BJ (cell line): Measurements from ENCODE around the gene TRIM67. TPM values are rescaled to one million over a fixed set of nuclear protein-coding genes. Genes with fewer than 3 reads are reported as not detected.

Experiments
- CTCF ChIA-PET: fragments of 350-600 bp; formaldehyde crosslinking; extraction: SDS; loops from one replicate; lab custom pipeline; 2021; ENCODE audit warnings: antibody characterized with exemption, inconsistent platforms; lab: Yijun Ruan, JAX
- POLR2A ChIA-PET: fragments of 300-600 bp; sonication (Branson Sonifier 250); formaldehyde crosslinking; extraction: SDS; loops from one replicate; lab custom pipeline; 2021; ENCODE audit warnings: antibody characterized with exemption; lab: Charles Lee
- DNase-seq: peaks from one replicate; pipeline ENCODE4 v3.0.0-alpha.2; 2011; ENCODE audit warnings: low read depth
- H3K27me3 ChIP-seq: 2 replicates; pipeline ENCODE4 v1.6.0; 2011; ENCODE audit warnings: low read length; ENCODE audit not compliant: control insufficient read depth, insufficient read depth
- H3K36me3 ChIP-seq: 2 replicates; pipeline ENCODE4 v1.5.1; 2011; ENCODE audit warnings: low read length; ENCODE audit not compliant: control insufficient read depth, insufficient read depth
- H3K4me3 ChIP-seq: 2 replicates; pipeline ENCODE4 v1.5.1; 2011; ENCODE audit warnings: low read depth, mild to moderate bottlenecking, control low read depth, low read length
- polyA plus RNA-seq: library from polyadenylated mRNA; depleted of rRNA; stranded (reverse); fragments of >200 nt; gene quantifications from 2 replicates; pipeline ENCODE4 v1.2.3, GENCODE V29; 2011
- TF ChIP-seq, protein P1 (sequence below): IDR thresholded peaks from 2 replicates; pipeline ENCODE4 v1.5.1; 2011; ENCODE audit warnings: low read depth, mild to moderate bottlenecking, control low read depth, inconsistent platforms, low read length, moderate library complexity; ENCODE audit not compliant: insufficient read depth

TRIM67 gene
- polyA plus RNA-seq, 1 experiment: 0.02 TPM

- no peaks in the 10 kb centered on the region for H3K27me3 ChIP-seq
- TF ChIP-seq, protein P1, sequence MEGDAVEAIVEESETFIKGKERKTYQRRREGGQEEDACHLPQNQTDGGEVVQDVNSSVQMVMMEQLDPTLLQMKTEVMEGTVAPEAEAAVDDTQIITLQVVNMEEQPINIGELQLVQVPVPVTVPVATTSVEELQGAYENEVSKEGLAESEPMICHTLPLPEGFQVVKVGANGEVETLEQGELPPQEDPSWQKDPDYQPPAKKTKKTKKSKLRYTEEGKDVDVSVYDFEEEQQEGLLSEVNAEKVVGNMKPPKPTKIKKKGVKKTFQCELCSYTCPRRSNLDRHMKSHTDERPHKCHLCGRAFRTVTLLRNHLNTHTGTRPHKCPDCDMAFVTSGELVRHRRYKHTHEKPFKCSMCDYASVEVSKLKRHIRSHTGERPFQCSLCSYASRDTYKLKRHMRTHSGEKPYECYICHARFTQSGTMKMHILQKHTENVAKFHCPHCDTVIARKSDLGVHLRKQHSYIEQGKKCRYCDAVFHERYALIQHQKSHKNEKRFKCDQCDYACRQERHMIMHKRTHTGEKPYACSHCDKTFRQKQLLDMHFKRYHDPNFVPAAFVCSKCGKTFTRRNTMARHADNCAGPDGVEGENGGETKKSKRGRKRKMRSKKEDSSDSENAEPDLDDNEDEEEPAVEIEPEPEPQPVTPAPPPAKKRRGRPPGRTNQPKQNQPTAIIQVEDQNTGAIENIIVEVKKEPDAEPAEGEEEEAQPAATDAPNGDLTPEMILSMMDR: no peak
- H3K36me3 ChIP-seq: no peaks in the 10 kb centered on the region; the same call in 1 of the 2 replicates
- no peak for DNase-seq
- ChIA-PET POLR2A (no interaction called here), CTCF (no interaction called here)
- H3K4me3 ChIP-seq: no peak overlapping the region
Observed at GRCh38 chr1:231232870-231233734, 71.2 kb downstream of the TRIM67 start.

DNA sequence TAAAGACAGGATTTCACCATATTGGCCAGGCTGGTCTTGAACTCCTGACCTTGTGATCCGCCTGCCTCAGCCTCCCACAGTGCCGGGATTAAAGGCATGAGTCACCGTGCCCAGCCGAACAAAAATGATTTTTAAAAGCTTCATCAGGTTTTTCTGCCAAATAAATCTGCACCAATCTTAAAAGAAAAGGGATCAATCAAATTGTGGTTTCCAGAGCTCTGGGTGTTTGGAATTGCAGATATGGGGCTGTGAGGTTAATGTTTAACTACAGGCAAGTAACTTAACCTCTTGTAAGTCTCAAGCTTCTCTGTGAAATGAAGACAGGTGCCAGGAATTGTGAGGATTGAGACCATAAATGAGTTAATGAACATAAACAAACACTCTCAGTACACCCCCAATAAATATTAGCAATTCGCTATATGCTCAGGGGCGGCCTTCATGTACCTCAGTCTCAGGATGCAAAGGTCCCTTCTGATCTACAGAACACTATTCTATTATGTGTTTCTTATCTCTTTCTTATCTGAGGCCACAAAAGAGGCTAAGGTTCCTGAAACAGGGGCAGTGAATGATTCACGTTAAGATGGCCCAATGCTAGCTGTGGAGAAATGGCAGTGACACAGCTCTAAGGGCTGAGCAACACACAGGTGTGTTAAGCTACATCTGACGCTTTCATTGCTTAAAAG lies 72.0 kb downstream of the TRIM67 start:
- Histone ChIP-seq H3K36me3 (peaks cover 3% of the 10 kb centered on the region), H3K4me3 (no peak overlapping the region), H3K27me3 (no peaks in the 10 kb centered on the region)
- CTCF ChIA-PET: no interaction called here
- POLR2A ChIA-PET: no interaction called here
- no peak for DNase-seq
- TF ChIP-seq, protein P1: no peak

GRCh38 chr1:231234506-231234905 lies 72.6 kb downstream of the TRIM67 start:
- ChIA-PET POLR2A (no interaction called here), CTCF (no interaction called here)
- no peaks in the 10 kb centered on the region for H3K27me3 ChIP-seq
- H3K36me3 ChIP-seq: peaks cover 4% of the 10 kb centered on the region
- DNase-seq: no peak
- TF ChIP-seq, protein P1: no peak
- no peak overlapping the region for H3K4me3 ChIP-seq

- DNase-seq: no peak
- Histone ChIP-seq H3K4me3 (no peak overlapping the region), H3K36me3 (peaks cover 4% of the 10 kb centered on the region), H3K27me3 (no peaks in the 10 kb centered on the region)
- TF ChIP-seq, protein P1: no peak
- ChIA-PET CTCF (interaction anchor here (1.0 kb wide), 1 partner anchor 10 kb away, joined by 3 read pairs; no protein-coding TSS in a partner anchor), POLR2A (no interaction called here)
Observed at GRCh38 chr1:231235526-231236207, 73.8 kb downstream of the TRIM67 start.

DNA sequence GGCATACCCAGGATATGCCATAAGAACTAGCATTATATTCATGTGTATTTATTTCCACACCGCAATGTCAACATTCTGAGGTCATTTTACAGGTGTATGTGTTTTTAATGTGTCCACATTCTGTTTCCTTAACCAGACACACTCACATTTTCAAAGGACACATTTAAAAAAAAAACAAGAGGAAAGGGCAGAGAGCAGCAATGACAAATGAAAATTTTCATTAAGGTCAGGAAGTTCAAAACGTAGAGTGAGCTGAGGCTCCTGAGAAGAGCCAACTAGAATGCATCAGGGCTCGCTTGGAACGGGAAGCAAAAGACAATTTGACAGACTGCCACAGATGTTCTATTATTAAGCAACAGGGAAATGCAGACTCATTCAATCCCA lies 74.3 kb downstream of the TRIM67 start:
- ChIA-PET POLR2A (no interaction called here), CTCF (no interaction called here)
- no peaks in the 10 kb centered on the region for H3K27me3 ChIP-seq
- H3K36me3 ChIP-seq: peaks cover 4% of the 10 kb centered on the region
- H3K4me3 ChIP-seq: no peak overlapping the region
- DNase-seq: no peak
- TF ChIP-seq, protein P1: no peak
